Activated T-cell treated with anti-CD3 and anti-CD28 coated beads for 1 hour (primary cell): ENCODE measurements around the gene GSG1L2.

Experiments
- DNase-seq: peaks from one replicate; pipeline ENCODE4 v3.0.0-alpha.2; 2020; ENCODE audit warnings: low read depth

Gene GSG1L2

DNA sequence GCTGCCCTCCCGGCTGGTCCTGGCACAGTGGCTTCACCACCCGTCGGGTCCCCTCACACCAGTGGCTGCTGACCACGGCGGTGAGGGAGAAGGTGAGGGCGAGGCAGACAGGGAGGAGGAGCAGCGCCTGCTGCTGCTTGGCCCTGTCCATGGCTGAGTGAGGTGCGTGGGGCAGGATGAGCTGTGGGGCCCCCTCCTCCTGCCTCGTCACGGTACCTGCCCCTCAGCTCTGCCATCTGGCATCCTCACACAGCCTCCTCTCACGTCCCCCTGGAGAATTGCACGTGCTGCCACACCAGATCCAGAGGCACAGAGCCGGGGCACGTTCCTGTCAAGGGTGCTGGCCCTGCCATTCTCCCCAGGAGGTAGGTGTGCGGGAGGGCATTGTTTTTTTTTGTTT is at the start of gene GSG1L2:
GSG1L2 (minus strand) TSS at position 159 of the 400 bp plus-strand sequence; CDS start at position 151, 8 bp downstream.
- no peak for DNase-seq

DNA sequence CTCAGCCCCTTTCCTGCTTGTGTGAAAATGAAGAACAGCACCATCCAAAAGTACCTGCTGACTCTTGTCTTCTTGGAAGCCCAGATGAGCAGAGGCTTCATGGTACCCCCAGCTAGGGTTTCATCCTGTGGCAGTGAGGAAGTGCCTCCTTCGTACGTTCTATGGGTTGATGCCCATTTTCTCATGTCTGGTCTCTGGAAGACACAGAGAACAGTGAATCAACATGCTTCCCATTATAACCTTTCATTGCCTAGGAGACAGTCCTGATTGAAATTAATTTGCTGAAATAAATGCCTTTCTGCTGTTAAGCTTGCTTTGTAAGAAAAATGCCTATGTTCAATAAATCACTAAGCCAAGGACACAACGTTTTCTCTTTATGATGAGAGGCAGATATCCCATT is 46.7 kb upstream of the GSG1L2 start:
- no peak for DNase-seq

DNA sequence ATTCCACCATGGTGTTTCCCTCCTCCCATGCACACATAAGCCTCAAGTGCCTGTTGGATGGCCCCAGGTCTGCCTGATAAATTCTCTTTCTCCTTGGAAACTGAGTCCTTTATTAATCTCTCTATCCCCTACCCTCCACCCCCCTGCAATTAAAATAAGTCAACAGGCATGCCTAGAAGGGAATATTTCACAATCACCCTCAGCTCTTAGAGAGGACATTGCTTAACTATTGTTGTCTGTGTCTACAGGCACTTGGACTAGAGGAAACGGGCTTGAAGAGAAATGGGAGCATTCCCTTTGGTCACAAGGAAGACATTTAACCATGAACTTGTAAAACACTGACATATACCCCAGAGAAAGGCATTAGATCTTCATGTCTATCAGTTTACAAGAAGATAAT is 43.7 kb upstream of the GSG1L2 start:
- DNase-seq, result no peak

DNA sequence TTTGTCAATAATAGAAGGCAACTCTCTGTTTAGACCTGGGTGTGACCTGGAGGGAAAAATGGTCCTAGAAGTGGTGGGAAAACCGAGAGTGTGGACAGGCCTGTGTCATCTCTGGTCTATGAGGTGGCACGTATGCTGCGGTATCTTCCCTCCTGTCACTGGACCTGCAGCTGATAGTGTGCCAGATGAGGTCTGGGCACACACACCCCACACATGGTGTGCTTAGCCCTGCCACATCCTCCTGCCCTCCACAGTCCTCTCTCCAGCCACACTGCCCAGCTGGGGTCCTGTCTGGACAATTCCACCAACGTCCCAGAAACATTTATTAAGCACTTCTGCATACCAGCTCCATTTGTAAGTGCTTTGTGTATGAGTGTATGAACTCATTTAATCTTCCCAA is 41.1 kb upstream of the GSG1L2 start:
- DNase-seq, result no peak

DNA sequence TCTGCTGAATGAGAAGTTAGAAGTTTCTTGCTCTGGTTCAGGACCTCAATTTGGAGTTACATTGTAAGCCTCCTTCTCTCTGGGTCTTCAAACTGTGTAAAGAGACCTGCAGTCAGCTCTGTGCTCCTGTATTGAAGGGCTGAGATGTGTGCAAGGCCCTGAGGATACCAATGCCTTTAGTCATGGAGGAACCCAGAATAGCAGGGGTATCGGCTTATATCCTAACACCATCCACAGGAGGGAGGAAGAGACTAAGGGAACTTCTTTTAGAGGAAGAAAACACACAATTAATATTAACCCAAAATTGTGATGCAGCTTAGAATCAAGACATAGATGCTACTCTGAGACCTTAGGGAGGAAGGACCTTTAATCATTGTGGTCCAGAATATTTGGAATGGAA is 40.3 kb upstream of the GSG1L2 start:
- DNase-seq, result no peak

DNA sequence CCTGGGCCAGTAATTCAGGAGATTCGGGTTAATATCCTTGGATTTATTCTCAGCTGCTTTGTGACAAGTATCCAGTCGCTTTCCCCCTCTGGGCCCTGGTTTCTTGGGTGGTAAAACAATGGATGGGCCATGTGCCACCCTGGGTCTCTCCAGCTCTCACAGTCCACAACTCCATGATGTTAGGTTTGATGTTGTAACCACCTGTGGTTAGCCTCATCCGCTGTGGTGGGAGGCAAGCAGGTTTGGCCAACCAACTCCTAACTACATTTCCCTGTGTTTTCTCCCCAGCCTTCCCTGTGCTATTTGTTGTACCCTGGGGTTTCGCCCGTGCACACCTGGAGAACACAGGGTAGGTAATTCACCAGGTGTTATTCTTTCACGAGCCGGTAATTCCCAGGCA is 39.0 kb upstream of the GSG1L2 start:
- no peak for DNase-seq

DNA sequence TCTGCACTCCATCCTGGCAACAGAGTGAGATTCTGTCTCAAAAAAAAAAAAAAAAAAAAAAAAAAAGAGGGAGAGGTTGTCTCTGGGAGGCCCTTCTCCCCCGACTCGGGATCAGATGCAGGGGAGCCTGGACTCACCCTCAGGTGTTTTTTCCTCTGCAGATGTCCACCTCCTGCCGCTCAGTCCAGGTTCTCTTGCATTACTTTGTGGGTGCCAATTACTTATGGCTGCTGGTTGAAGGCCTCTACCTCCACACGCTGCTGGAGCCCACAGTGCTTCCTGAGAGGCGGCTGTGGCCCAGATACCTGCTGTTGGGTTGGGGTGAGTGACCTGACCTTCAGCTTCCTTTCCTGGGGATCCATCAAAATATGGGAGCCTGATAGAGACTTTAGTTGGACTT is 37.9 kb upstream of the GSG1L2 start:
- no peak for DNase-seq

DNA sequence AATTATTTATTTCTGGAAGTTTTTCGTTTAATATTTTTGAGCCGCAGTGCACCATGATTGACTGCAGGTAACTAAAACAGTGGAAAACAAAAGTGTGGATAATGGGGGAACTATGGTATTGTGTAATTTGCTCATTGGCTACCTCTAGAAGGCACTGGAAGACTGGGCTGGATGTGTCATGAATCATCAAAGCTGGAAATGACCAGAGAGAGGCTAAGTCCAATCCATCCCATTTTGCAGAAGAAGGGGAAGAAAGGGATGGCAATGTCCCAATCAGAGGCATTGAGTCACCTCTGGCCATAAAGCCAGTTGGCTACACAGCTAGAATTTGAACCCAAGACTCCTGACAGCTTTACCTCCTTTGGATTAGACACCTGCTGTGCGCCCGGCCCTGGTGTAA is 33.2 kb upstream of the GSG1L2 start:
- no peak for DNase-seq

DNA sequence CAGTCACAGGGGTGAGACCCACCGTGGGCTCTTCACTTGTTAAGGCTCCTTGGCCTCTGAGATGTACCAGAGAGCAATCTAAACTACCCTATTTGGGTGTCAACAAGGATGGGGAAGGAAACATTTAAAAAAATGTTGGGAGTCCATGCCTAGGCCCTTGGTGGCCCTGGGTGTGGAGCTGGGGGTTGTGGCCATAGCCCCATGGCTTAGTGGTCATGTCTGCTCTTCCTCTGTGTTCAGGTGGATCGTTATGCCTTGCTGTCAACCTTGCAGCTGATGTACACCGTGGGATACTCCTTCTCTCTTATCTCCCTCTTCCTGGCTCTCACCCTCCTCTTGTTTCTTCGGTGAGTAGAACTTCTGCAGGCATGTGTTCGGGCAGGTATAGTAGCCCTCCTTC is 32.4 kb upstream of the GSG1L2 start:
- no peak for DNase-seq

DNA sequence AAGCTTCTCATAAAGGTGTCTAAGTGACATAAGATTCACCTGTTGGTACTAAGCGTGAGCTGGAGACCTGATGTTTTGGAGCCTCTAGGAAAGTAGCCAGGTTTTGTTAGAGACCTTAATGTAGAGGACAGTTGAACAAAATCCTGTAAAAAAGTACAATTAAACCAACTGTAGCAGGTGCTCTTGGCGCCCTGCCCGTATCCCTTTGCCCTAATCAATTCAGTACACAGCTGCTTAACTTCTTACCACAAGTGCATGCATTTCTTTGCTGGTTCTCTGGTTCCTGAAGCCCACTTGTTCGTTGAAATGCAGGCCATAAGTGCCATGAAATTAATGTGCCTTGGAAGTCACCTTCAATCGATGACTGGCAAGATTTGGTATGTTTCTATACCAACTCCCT is 28.3 kb upstream of the GSG1L2 start:
- DNase-seq, result no peak

DNA sequence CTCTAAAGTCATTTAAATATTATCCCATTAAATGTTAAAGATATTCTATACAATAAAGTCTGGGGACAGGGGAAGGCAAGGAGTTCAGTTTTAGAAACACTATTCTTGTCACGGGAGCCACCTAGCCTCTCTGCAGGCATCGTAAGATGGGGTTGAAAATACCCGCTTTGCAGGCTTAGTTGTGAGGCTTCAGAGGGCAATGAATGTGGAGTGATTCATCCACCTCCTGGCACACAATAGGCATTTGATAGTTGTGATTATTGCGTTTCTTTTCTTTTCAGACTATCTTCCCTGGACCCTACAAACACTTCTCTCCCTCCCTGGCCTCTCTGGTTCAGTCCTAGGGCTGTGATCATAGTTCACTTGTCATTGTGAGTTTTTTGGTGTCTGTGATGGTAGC is 23.4 kb upstream of the GSG1L2 start:
- no peak for DNase-seq

DNA sequence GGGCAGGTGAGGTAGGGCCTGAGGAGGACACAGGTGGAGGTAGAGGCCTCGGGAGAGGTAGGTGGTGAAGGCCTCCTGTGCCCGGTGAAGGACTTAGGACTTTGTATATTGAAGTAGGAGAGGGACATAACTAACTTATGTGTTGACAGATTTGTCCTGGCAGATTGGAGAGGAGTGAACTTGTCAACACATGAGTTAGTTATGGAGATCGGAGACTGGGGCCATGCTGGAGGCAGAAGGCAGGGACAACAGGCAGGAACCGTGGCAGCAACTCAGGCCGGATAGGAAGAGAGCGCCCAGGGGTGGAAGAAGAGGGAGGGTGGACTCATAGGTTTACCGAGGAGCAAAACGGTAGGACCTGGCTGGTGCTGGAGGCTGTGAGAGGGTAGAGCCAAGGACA is 22.3 kb upstream of the GSG1L2 start:
- no peak for DNase-seq

DNA sequence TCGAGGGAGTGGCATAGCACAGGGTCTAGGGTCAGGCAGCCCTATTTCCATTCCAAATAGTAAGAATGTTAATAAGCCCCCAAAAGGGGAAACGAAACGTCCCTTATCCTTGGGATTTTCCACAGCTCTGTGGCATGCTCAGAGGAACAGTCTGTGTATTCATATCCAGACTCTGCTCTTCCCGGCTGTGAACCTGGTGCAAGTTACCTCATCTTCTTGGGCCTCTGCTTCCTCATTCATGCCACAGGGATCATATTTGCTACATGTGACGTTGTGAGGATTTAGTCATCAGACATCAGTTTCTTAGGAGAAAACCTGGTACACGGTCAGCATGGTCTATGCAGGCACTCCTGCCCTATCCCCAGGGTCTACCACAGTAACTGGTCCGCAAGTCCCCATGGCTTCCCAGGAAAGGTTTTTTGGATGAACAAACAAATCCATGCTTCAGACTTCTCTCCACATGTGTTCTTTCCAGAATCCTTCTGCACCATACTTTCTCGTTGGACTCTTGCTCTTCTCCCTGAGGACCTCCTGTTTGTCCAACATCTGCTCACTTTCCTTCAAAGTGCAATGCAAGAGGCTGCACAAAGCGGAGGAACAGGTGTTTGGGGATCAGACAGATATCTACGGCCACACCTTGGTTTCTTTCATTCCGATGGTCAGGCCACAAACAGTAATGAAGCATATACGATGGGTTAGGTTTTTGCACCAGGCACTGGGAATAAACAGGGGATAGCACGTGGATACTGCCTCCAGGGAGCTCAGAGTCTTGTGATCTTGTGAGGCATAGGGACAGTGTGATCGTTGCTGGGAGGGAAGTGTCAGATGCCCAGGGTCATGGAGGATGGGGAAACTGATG is 21.5 kb upstream of the GSG1L2 start:
- no peak for DNase-seq

DNA sequence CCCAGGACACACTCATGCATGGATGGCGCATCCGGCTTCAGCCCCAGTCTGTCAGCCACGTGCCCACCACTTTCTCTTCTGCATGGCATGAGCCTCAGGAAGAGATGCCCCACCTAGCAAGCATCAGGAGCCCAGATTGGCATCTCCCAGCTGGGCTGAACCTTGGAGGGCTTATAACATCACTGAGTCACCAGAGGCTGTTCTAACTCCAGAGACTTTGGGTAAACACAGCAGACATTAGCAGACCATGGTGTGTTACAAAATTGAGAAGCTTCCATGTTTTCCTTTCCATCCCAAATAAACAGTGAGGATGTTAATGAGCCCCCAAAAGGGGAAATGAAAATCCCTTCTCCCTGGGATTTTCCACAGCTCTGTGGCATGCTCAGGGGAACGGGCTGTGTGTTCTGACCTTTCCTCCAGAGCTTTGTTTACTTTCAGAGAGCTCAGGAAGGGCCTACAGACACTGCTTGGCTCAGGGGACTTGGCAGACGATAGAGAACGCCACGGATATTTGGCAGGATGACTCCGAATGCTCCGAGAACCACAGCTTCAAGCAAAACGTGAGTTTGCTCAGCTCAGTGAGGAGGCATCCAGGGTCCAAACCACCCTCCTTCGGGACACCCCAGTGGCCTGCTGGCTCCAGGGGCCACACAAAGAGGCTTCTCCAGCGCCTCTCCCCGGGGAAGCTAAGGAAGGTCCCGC is 20.3 kb upstream of the GSG1L2 start:
- DNase-seq, result no peak

DNA sequence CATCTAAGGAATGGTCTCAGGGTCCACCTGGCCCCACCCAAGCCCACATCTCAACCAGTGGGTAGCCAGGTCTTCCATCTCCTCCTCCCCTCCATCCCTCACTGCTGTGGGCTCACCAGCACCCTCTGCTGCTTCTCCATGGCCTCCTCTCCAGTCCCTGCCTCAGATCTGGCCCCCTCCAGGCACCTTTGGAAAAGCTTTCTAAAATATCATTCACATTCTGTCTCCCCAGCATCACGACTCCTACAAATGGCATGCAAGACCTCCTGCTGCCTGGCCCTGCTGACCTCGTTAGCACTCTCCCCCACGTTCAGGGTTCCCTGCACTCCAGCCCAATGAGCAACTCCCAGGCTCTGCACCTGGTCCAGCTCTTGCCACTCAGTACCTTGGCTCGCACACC is 17.6 kb upstream of the GSG1L2 start:
- DNase-seq, result no peak

DNA sequence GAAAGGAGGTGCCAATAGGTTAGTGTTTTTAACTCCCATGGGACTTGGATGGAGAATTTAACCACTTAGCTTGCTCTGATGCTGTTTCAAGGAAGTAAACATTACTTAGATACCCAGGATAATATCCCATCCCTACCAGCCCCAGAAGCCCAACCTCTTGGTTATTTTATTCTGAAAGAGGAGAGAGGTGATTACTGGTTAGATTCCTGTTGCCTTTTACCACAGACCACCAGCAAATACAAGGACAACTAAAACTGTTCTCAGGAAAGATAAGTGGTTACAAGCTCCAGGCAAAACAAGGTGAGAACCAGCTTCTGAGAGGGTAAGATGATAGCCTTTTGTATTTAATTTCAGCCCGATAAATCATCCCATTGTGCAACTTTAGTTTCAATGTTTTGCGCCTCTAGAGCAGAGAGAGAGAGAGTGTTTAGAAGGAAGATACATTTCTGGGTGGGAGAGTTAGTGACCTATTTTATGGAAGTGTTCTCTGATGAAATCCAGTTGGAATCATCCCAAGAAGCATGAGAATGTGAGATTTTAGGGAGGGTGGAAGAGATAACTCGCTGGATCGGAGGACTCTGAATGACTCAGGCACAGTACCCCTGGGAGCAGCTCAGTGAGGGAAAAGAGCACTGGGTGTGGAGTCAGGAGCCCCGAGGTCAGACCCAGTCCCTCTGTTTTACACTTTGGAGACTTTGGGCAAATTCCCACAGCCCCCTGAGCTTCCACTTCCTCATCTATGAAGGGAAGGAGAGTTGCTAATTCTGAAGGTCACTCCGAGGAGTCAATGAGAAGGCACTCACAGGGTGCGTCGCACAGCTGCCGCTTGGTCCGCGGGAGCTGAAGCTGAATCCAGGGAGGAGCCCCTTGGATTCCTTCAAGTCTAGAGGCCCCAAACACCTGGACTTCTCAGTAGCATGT is 15.9 kb upstream of the GSG1L2 start:
- DNase-seq, result no peak

DNA sequence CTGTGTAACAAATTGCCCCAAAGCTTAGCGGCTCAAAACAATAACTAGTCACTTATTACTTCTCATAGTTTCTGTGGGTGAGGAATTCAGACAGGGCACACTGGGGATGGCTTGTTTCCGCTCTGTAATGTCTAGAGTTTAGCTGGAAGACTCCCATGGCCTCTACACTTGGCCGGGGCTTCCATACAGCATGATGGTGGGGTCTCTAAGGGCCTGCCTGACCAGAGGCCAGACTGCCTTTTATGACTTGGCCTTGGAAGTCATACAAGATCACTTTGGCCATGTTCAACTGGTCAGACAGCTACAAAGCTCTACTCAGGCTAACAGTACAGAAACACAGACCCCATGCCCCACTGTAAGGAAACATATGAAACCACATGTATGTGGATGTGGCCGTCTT is 12.0 kb upstream of the GSG1L2 start:
- no peak for DNase-seq

DNA sequence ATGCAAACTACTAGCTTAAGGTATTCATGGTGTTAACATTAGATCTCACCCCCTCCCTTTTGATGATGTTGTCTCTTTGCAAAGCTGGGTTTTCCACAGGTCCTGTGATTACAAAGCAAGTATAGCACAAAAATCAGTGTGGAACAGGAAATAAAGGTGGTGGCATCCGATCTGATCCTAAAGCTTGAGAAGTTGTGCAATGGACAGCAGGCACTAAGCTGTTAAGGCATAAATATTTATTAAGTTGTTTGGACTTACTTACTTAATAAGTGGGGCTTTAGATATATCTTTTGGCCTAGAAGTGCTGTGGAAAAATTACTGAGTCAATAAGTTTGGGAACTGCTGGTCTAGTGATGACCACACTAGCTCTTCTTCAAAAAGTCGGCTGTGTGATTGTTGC is 8.8 kb upstream of the GSG1L2 start:
- DNase-seq, result no peak

DNA sequence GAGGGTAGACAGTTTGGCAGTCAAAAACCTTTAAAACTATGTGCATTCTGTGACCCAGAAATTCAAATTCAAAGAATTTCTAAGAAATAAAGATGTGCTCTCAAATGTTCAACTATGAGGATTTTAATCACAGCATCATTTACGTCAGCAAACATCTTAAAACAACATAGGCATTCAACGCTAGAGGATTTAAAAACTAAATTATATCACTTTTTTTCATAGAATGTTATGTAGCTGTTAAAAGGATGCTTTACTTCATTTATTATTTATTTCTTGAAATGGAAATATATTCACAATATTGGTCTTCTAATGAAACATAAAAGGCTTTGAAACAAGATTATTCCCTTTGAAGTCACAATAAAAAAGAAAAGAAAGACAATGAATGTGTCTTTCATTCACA is 7.5 kb upstream of the GSG1L2 start:
- no peak for DNase-seq

DNA sequence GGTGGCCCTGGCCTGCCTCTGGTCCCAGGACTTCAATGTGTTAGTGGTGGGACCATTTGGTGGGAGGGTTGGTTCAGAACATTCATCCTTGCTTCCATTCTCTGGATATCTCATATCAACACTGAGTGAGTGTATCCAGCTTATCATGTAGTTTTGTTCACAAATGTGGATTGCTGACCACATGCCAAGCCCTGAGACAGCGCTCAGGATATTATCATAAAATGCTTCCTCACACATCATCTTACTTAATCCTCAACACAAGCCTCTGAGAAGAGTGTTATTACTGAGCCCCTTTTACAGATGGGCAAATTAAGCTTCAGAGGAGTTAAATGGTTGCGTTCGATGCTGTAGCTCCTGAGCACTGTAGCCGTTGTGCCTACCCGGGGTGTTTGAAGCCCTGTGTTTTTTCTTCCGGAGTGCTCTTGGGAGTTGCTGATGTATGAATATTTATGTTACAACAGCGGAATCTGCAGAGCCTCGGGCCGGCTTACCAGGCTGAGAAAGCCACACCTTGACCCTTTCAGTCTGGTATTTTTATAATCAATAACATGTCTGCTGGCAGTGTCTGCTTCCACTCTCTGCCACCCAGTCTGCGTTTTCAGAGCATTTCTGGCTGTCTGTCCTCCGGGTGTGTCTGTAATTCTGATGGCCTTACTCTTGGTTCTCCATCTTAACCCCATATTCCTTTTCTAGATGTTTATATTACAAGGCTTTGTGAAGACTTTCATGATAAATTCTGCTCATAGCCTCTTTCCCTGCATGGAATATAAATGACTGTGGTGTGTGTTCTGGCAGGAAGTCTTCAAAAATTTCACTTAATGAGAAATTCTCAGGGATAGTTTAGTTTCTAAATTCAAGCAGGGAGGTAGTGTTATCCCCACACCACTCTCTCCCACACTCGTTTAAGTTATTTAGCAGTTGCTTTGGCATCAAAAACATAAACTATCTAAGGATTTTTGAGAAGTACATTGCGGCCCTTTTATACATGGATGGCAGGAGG is 6.7 kb upstream of the GSG1L2 start:
- no peak for DNase-seq

DNA sequence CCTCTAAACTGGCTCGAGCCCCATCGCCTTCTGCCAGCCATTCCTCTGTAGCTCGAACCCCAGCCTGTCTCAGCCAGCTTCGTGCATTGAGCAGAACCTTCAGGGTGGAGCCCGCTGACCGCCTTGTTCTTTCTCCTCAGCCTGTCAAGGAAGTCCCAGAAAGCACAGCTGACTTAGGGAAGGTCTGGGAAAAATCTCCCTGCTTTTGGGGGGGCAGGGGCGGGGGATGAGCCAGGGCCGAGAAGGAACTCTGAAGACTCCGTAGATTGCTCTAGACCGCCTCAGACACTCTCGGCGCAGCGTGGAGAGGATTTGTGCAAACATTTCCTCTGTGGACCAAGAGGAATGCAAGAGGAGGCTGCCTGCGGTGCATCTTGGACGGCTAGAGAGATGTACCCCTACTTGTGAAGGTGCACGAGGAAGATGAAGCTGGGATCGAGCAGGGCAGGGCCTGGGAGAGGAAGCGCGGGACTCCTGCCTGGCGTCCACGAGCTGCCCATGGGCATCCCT is 3.8 kb upstream of the GSG1L2 start, which contains the start of gene GLP2R:
GLP2R (plus strand) TSS at position 284 of the 510 bp plus-strand sequence; CDS start at position 424, 140 bp downstream.
- DNase-seq, result no peak
